Lower leg skin (tissue), 4 donors: ENCODE measurements around the gene PPM1N. TPM values are rescaled to one million over a fixed set of nuclear protein-coding genes. Genes with fewer than 3 reads are reported as not detected.

Experiments
- DNase-seq, 2 donors: peaks; one replicate each; pipeline ENCODE4 v3.0.0-alpha.2; 2019; ENCODE audit warnings: low spot score in 2 of 2
- H3K4me3 ChIP-seq: fragments of 200-600 bp; sonication (generic); 2 replicates; pipeline ENCODE4 v1.5.1; 2017; ENCODE audit warnings: mild to moderate bottlenecking, low read depth; ENCODE audit not compliant: poor library complexity, severe bottlenecking
- POLR2A ChIP-seq, 2 donors: fragments of 450-650 bp; IDR thresholded peaks; one replicate each; pipeline ENCODE4 v1.6.1; 2016 to 2017; ENCODE audit warnings: antibody characterized with exemption in 2 of 2, mild to moderate bottlenecking in 1 of 2, moderate library complexity in 1 of 2
- WGBS, 2 donors: methylation state at CpG; one replicate each; pipeline ENCODE4 v1.1.5; 2018; 5-methylcytosine and 5-hydroxymethylcytosine counted together
- intact Hi-C: fragments of 100-400 bp; cut with DNase I; formaldehyde crosslinking; loops from one replicate; pipeline ENCODE4 v1.15.0; 2023; ENCODE audit warnings: low total_unique reads
- total RNA-seq, 4 donors: library from RNA; depleted of rRNA; stranded (reverse); fragments of >200 nt; gene quantifications; one replicate each; pipeline ENCODE4 v1.1.0, GENCODE V29; 2016
- TF ChIP-seq, protein P1 (sequence below), 3 donors: fragments of 450-650 bp; IDR thresholded peaks; one replicate each; pipeline ENCODE4 v1.5.1; 2016; ENCODE audit warnings: antibody characterized with exemption in 3 of 3, mild to moderate bottlenecking in 3 of 3, moderate library complexity in 2 of 3

PPM1N gene
- total RNA-seq, 4 donors from 2014 or later: 2.9 to 4.7 (median 3.6) TPM

DNA sequence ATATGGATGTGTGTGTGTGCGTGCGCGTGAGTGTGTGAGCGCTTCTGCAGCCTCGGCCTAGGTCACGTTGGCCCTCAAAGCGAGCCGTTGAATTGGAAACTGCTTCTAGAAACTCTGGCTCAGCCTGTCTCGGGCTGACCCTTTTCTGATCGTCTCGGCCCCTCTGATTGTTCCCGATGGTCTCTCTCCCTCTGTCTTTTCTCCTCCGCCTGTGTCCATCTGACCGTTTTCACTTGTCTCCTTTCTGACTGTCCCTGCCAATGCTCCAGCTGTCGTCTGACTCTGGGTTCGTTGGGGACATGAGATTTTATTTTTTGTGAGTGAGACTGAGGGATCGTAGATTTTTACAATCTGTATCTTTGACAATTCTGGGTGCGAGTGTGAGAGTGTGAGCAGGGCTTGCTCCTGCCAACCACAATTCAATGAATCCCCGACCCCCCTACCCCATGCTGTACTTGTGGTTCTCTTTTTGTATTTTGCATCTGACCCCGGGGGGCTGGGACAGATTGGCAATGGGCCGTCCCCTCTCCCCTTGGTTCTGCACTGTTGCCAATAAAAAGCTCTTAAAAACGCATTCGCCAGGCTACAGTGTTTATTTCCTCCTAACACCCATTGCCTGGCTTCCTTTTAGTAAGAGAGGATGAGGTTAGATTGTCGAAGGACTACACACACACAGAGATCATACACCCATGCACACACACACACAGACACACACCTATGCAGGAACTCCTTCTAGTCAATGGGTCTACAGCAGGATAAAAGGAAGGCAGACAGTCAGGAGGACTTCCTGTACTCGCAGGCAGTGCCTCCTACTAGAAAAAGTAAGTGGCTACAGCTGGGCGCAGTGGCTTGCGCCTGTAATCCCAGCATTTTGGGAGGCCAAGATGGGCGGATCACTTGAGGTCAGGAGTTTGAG lies 23.4 kb upstream of the PPM1N start:
- TF ChIP-seq POLR2A (IDR thresholded peaks at IDR 0.05): no peak
- TF ChIP-seq, protein P1, sequence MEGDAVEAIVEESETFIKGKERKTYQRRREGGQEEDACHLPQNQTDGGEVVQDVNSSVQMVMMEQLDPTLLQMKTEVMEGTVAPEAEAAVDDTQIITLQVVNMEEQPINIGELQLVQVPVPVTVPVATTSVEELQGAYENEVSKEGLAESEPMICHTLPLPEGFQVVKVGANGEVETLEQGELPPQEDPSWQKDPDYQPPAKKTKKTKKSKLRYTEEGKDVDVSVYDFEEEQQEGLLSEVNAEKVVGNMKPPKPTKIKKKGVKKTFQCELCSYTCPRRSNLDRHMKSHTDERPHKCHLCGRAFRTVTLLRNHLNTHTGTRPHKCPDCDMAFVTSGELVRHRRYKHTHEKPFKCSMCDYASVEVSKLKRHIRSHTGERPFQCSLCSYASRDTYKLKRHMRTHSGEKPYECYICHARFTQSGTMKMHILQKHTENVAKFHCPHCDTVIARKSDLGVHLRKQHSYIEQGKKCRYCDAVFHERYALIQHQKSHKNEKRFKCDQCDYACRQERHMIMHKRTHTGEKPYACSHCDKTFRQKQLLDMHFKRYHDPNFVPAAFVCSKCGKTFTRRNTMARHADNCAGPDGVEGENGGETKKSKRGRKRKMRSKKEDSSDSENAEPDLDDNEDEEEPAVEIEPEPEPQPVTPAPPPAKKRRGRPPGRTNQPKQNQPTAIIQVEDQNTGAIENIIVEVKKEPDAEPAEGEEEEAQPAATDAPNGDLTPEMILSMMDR (IDR thresholded peaks at IDR 0.05): no peak
- no peak for DNase-seq
- intact Hi-C loops: loop anchor here (2.0 kb wide), 1 partner anchor 34 kb away; no protein-coding TSS in a partner anchor
- H3K4me3 ChIP-seq: no peak overlapping the region
- WGBS, 2 donors: 80 to 84% methylated on average over 28 of the region's 28 CpGs

- 85% methylated on average over 6 of the region's 6 CpGs for WGBS, 2 donors
- intact Hi-C loops: loop anchor here (2.0 kb wide), 1 partner anchor 35 kb away; no protein-coding TSS in a partner anchor
- H3K4me3 ChIP-seq: no peak overlapping the region
- TF ChIP-seq, protein P1 (IDR thresholded peaks at IDR 0.05): no peak
- no peak for TF ChIP-seq POLR2A (IDR thresholded peaks at IDR 0.05)
- no peak for DNase-seq
Measured at GRCh38 chr19:45475537-45476291, 22.5 kb upstream of the PPM1N start.

- 57 to 66% methylated on average over 5 of the region's 5 CpGs for WGBS, 2 donors
- no peak for DNase-seq
- no peak for TF ChIP-seq POLR2A (IDR thresholded peaks at IDR 0.05)
- TF ChIP-seq, protein P1 (IDR thresholded peaks at IDR 0.05): no peak
- intact Hi-C loops: no loop called here
- H3K4me3 ChIP-seq: no peak overlapping the region
Measured at GRCh38 chr19:45476304-45476703, 21.9 kb upstream of the PPM1N start.

- TF ChIP-seq, protein P1 (IDR thresholded peaks at IDR 0.05): no peak
- TF ChIP-seq POLR2A (IDR thresholded peaks at IDR 0.05): no peak
- intact Hi-C loops: no loop called here
- no peak overlapping the region for H3K4me3 ChIP-seq
- DNase-seq: no peak
- WGBS, 2 donors: 52 to 54% methylated on average over 5 of the region's 5 CpGs
Measured at GRCh38 chr19:45477186-45477585, 21.1 kb upstream of the PPM1N start.

GRCh38 chr19:45477713-45478453 lies 20.4 kb upstream of the PPM1N start:
- intact Hi-C loops: no loop called here

More at GRCh38 chr19:45477713-45478453, 20.4 kb upstream of the PPM1N start:
- H3K4me3 ChIP-seq: no peak overlapping the region
- no peak for DNase-seq
- 6 to 8% methylated on average over 12 of the region's 12 CpGs for WGBS, 2 donors
- TF ChIP-seq, protein P1 (IDR thresholded peaks at IDR 0.05): no peak
- TF ChIP-seq POLR2A (IDR thresholded peaks at IDR 0.05): no peak
